ENCODE results near the gene CAPNS2.

GRCh38 chr16:55526441-55526840, 40.0 kb upstream of the CAPNS2 start:
- TF ChIP-seq CTCF (IDR thresholded peaks at IDR 0.05; ENCODE audit: low read length), result no peak
- TF ChIP-seq EZH2 (optimal IDR thresholded peaks at IDR 0.05; ENCODE audit: low read depth, low read length), result no peak
- TF ChIP-seq EZH2phosphoT487 (IDR thresholded peaks at IDR 0.05; ENCODE audit: low read length), result no peak
